GM12878 (cell line): ENCODE data around the gene RAPGEF6. TPM values are rescaled to one million over a fixed set of nuclear protein-coding genes. Genes with fewer than 3 reads are reported as not detected.

Experiments used
- ATAC-seq: fragments of 200-7000 bp; cut with Tn5 transposase; 3 replicates; pipeline ENCODE4 v1.9.1; 2020; ENCODE audit warnings: mild to moderate bottlenecking, moderate library complexity
- BruUV-seq: library from RNA; stranded (reverse); fragments of 400-500 nt; replicated peaks from 2 replicates; lab custom pipeline; 2021; lab: Mats Ljungman, UMichigan
- CTCF ChIA-PET: fragments of 300-600 bp; sonication (Branson Sonifier 250); formaldehyde crosslinking; extraction: SDS; loops from one replicate; lab custom pipeline; 2021; ENCODE audit warnings: inconsistent platforms; lab: Yijun Ruan, JAX
- POLR2A ChIA-PET: fragments of 350-600 bp; formaldehyde crosslinking; extraction: SDS; loops from one replicate; lab custom pipeline; 2021; ENCODE audit warnings: inconsistent platforms; lab: Charles Lee
- RAD21 ChIA-PET: fragments of 300-600 bp; sonication (Branson Sonifier 250); formaldehyde crosslinking; loops from one replicate; lab custom pipeline; 2023; ENCODE audit warnings: antibody characterized with exemption; ENCODE audit not compliant: unreplicated experiment; lab: Charles Lee
- SMC1A ChIA-PET: fragments of 300-600 bp; sonication (Branson Sonifier 250); formaldehyde crosslinking; loops from one replicate; lab custom pipeline; 2023; ENCODE audit not compliant: unreplicated experiment, uncharacterized antibody; lab: Charles Lee
- DNase-seq: peaks from one replicate; pipeline ENCODE4 v3.0.0-alpha.2; 2011; ENCODE audit warnings: low read depth, low spot score
- FAIRE-seq: peaks from 3 replicates; lab custom pipeline; 2011; peaks lifted over from hg19 to GRCh38; lab: Jason Lieb, UNC
- H2AFZ ChIP-seq: 2 replicates; pipeline ENCODE4 v1.6.0; 2011; ENCODE audit warnings: low read depth, low read length, control low read depth; ENCODE audit not compliant: control insufficient read depth
- H3K27ac ChIP-seq: 2 replicates; pipeline ENCODE4 v1.5.1; 2011; ENCODE audit warnings: control low read depth; ENCODE audit not compliant: control insufficient read depth, insufficient read depth
- H3K27me3 ChIP-seq, 2 experiments: replicated peaks in 1 of 2; 2 replicates each; pipeline versions ENCODE4 v1.6.0 to v1.6.1; 2011; ENCODE audit warnings: low read length in 1 of 2; ENCODE audit not compliant: control insufficient read depth in 2 of 2, insufficient read depth in 2 of 2
- H3K36me3 ChIP-seq, 2 experiments: 2 replicates each; pipeline ENCODE4 v1.5.1; 2011; ENCODE audit warnings: low read length in 1 of 2; ENCODE audit not compliant: control insufficient read depth in 2 of 2, insufficient read depth in 2 of 2
- H3K4me1 ChIP-seq: 2 replicates; pipeline ENCODE4 v1.6.1; 2011; ENCODE audit warnings: mild to moderate bottlenecking, low read length, moderate library complexity, mixed read lengths; ENCODE audit not compliant: control insufficient read depth, insufficient read depth
- H3K4me2 ChIP-seq: 2 replicates; pipeline ENCODE4 v1.6.0; 2011; ENCODE audit warnings: control low read depth; ENCODE audit not compliant: control insufficient read depth, insufficient read depth
- H3K4me3 ChIP-seq: fragments of 200-600 bp; sonication (generic); 2 replicates; pipeline ENCODE4 v1.5.1; 2016
- H3K79me2 ChIP-seq: 2 replicates; pipeline ENCODE4 v1.6.0; 2011; ENCODE audit warnings: low read length; ENCODE audit not compliant: control insufficient read depth, insufficient read depth
- H3K9ac ChIP-seq: 2 replicates; pipeline ENCODE4 v1.8.0; 2011; ENCODE audit warnings: low read length, control low read depth, mixed read lengths; ENCODE audit not compliant: control insufficient read depth, insufficient read depth
- H3K9me3 ChIP-seq: replicated peaks from 3 replicates; pipeline ENCODE4 v1.5.1; 2011; ENCODE audit warnings: mild to moderate bottlenecking, low read length; ENCODE audit not compliant: control insufficient read depth, insufficient read depth
- H4K20me1 ChIP-seq: 2 replicates; pipeline ENCODE4 v1.6.0; 2011; ENCODE audit not compliant: control insufficient read depth, insufficient read depth
- ATF2 ChIP-seq: IDR thresholded peaks from 2 replicates; pipeline ENCODE4 v1.6.1; 2012; ENCODE audit warnings: low read length, inconsistent platforms
- CBX5 ChIP-seq: sonication (generic); IDR thresholded peaks from 2 replicates; pipeline ENCODE4 v1.6.1; 2016; ENCODE audit warnings: low read depth, moderate library complexity, mild to moderate bottlenecking, inconsistent platforms
- EED ChIP-seq: sonication (generic); IDR thresholded peaks from 2 replicates; pipeline ENCODE4 v1.6.1; 2016; ENCODE audit warnings: antibody characterized with exemption, low read depth
- IKZF2 ChIP-seq, 2 experiments: fragments of 450-650 bp; IDR thresholded peaks; 2 replicates each; pipeline ENCODE4 v1.6.1; 2017; ENCODE audit warnings: mild to moderate bottlenecking in 2 of 2, moderate library complexity in 2 of 2
- PKNOX1 ChIP-seq: fragments of 450-650 bp; IDR thresholded peaks from 2 replicates; pipeline ENCODE4 v1.6.1; 2016; ENCODE audit warnings: mild to moderate bottlenecking
- RB1 ChIP-seq: fragments of 450-650 bp; formaldehyde crosslinking; IDR thresholded peaks from 2 replicates; pipeline ENCODE4 v1.6.1; 2017; ENCODE audit warnings: mild to moderate bottlenecking, borderline replicate concordance
- RELB ChIP-seq: fragments of 450-650 bp; IDR thresholded peaks from 2 replicates; pipeline ENCODE4 v1.6.1; 2017; ENCODE audit warnings: low read depth, mild to moderate bottlenecking, moderate library complexity
- RUNX3 ChIP-seq: IDR thresholded peaks from 2 replicates; pipeline ENCODE4 v1.6.1; 2012; ENCODE audit warnings: low read length, inconsistent platforms
- SKIL ChIP-seq: fragments of 450-650 bp; IDR thresholded peaks from 2 replicates; pipeline ENCODE4 v1.6.1; 2017; ENCODE audit warnings: mild to moderate bottlenecking, low read depth, inconsistent platforms; ENCODE audit not compliant: poor library complexity, severe bottlenecking
- SMC3 ChIP-seq: IDR thresholded peaks from 2 replicates; pipeline ENCODE4 v1.6.1; 2011; ENCODE audit warnings: low read length, improper control_type of control experiment, borderline replicate concordance
- TAF1 ChIP-seq: IDR thresholded peaks from 2 replicates; pipeline ENCODE4 v1.6.1; 2011; ENCODE audit warnings: mild to moderate bottlenecking, low read depth, low read length, borderline replicate concordance
- ZBTB33 ChIP-seq: fragments of 450-650 bp; IDR thresholded peaks from 2 replicates; pipeline ENCODE4 v1.6.1; 2017; ENCODE audit warnings: mild to moderate bottlenecking
- ZNF207 ChIP-seq: fragments of 450-650 bp; IDR thresholded peaks from 2 replicates; pipeline ENCODE4 v1.6.1; 2014; ENCODE audit warnings: antibody characterized with exemption, mild to moderate bottlenecking, borderline replicate concordance
- ZNF217 ChIP-seq: fragments of 450-650 bp; IDR thresholded peaks from 2 replicates; pipeline ENCODE4 v1.6.1; 2017; ENCODE audit warnings: antibody characterized with exemption, mild to moderate bottlenecking
- WGBS: methylation state at CpG from one replicate; pipeline ENCODE4 v1.1.6; 2016; ENCODE audit warnings: low lambda C conversion rate; ENCODE audit not compliant: insufficient replicate concordance, insufficient coverage; ENCODE audit errors: missing lambda C conversion rate; 5-methylcytosine and 5-hydroxymethylcytosine counted together
- in situ Hi-C: fragments of 300-500 bp; cut with MboI; formaldehyde crosslinking; loops from 9 replicates; pipeline ENCODE4 v1.14.3; 2018; ENCODE audit warnings: mixed read lengths
- intact Hi-C: fragments of 100-400 bp; cut with micrococcal nuclease; formaldehyde crosslinking; loops from one replicate; pipeline ENCODE4 v1.14.2; 2022; ENCODE audit not compliant: unreplicated experiment
- polyA plus RNA-seq, 11 experiments: library from polyadenylated mRNA; depleted of rRNA in 4 of 11; unstranded in 6 of 11; stranded (reverse) in 5 of 11; fragments of >200 nt; fragmentation: Nextera tagmentation in 4 of 11; fragmentation: Illumina TruSeq in 1 of 11; extraction: Ambion mirVana in 4 of 11; extraction: Trizol in 1 of 11; gene quantifications; 1 replicate in 1 of 11; 2 replicates in 10 of 11; pipeline versions ENCODE4 v1.2.1 to v1.2.3, GENCODE V29; 2011 to 2016; ENCODE audit warnings: inconsistent platforms in 2 of 11, missing spikeins in 2 of 11, low read depth in 1 of 11
- total RNA-seq, 4 experiments: library from RNA; depleted of rRNA in 3 of 4; stranded (reverse); fragments of >200 nt in 3 of 4; fragmentation: Illumina TruSeq in 1 of 4; extraction: Trizol in 1 of 4; gene quantifications; 2 replicates each; pipeline versions ENCODE4 v1.2.1 to v1.2.3, GENCODE V29; 2013 to 2021

RAPGEF6 gene
- total and polyA plus RNA-seq, 10 of the 15 experiments (the other 5 are each of a cell fraction or from before 2014, with no cell fraction given) = 2.9 to 24.0 (median 14.2) TPM

- peaks cover 54% of the 10 kb centered on the region for H3K79me2 ChIP-seq
- ChIA-PET RAD21 (no interaction called here), SMC1A (interaction anchor here (1.0 to 1.7 kb wide), 3 partner anchors 11 to 21 kb away, joined by 3 to 7 read pairs (median 4); no protein-coding TSS in a partner anchor), CTCF (interaction anchor here (1.1 kb wide), 1 partner anchor 13 kb away, joined by 4 read pairs; no protein-coding TSS in a partner anchor), POLR2A (interaction anchor here (1.0 to 1.6 kb wide), 3 partner anchors 21 to 161 kb away, joined by 3 to 4 read pairs (median 4); no protein-coding TSS in a partner anchor)
- no peaks in the 10 kb centered on the region for H3K27me3 ChIP-seq
- no peak overlapping the region for H3K4me2 ChIP-seq
- peaks cover 19% of the 10 kb centered on the region for H3K4me1 ChIP-seq
- under 1% methylated on average over 21 of the region's 21 CpGs for WGBS
- peak overlapping the region; percentile 93 for H3K4me3 ChIP-seq
- H2AFZ ChIP-seq = peak overlapping the region; percentile 81
- H3K9ac ChIP-seq = peak overlapping the region; percentile 92
- in situ Hi-C loops (no loop called here), intact Hi-C loops (no loop called here)
- H4K20me1 ChIP-seq = no peaks in the 10 kb centered on the region
- no peaks in the 10 kb centered on the region for H3K9me3 ChIP-seq
- ATAC-seq (peak; percentile 44), DNase-seq (no peak), FAIRE-seq (no peak)
- BruUV-seq = TSS peak; percentile 67
- no peaks in the 10 kb centered on the region for H3K36me3 ChIP-seq
- peak overlapping the region; percentile 95 for H3K27ac ChIP-seq
- TF ChIP-seq ZNF207 = 0 out of 2 replicates have a peak, but pooled peaks have one; percentile 53
- TF ChIP-seq RB1 = 0 out of 2 replicates have a peak, but pooled peaks have one; percentile 87
- no peak for TF ChIP-seq RELB
- 0 out of 2 replicates have a peak, but pooled peaks have one; percentile 5 for TF ChIP-seq RUNX3
- TF ChIP-seq CBX5 = 0 out of 2 replicates have a peak, but pooled peaks have one; percentile 30
- no peak for TF ChIP-seq PKNOX1
- TF ChIP-seq ATF2 = no peak
- 0 out of 2 replicates have a peak, but pooled peaks have one; percentile 21 for TF ChIP-seq ZNF217
- no peak for TF ChIP-seq IKZF2 (IDR thresholded peaks at IDR 0.05)
- peak; percentile 24; the same call in 1 of the 2 replicates for TF ChIP-seq SMC3
- TF ChIP-seq ZBTB33 = no peak
- peak; percentile 10 for TF ChIP-seq SKIL
- TF ChIP-seq TAF1 = no peak
- TF ChIP-seq EED = no peak
Measured at GRCh38 chr5:131634666-131634995, 398 bp downstream of the RAPGEF6 start.
